Body of pancreas (tissue), 4 donors: ENCODE results near the gene NCOA1. TPM values are rescaled to one million over a fixed set of nuclear protein-coding genes. Genes with fewer than 3 reads are reported as not detected.

Experiments used
- ATAC-seq: fragments of 150-250 bp; one replicate; pipeline ENCODE4 v1.9.1; 2016
- DNase-seq, 4 donors: peaks; one replicate each; pipeline ENCODE4 v3.0.0-alpha.2; 2019
- H3K27ac ChIP-seq, 4 donors: fragments of 200-600 bp; sonication (generic); 1 replicate in 3 of 4; 2 replicates in 1 of 4; pipeline versions ENCODE4 v1.5.1 to v1.6.1; 2016 to 2019; ENCODE audit warnings: mild to moderate bottlenecking in 1 of 4, mixed read lengths in 1 of 4, moderate library complexity in 1 of 4
- H3K27me3 ChIP-seq, 2 donors: fragments of 200-600 bp; sonication (generic); one replicate each; pipeline ENCODE4 v1.6.0; 2016; ENCODE audit warnings: mild to moderate bottlenecking in 1 of 2
- H3K36me3 ChIP-seq, 2 donors: fragments of 200-600 bp; sonication (generic); replicated peaks in 1 of 2; 2 replicates each; pipeline ENCODE4 v1.5.1; 2016; ENCODE audit warnings: low read depth in 2 of 2; ENCODE audit not compliant: insufficient read depth in 1 of 2
- H3K4me1 ChIP-seq: fragments of 200-600 bp; sonication (generic); one replicate; pipeline ENCODE4 v1.6.0; 2016
- H3K4me3 ChIP-seq, 2 donors: fragments of 200-600 bp; sonication (generic); 1 replicate in 1 of 2; 2 replicates in 1 of 2; pipeline ENCODE4 v1.5.1; 2016 to 2019
- H3K9me3 ChIP-seq, 3 donors: fragments of 200-600 bp; sonication (generic); 1 replicate in 2 of 3; 2 replicates in 1 of 3; pipeline ENCODE4 v1.5.1; 2016
- POLR2A ChIP-seq, 3 donors: fragments of 450-650 bp; IDR thresholded peaks; one replicate each; pipeline ENCODE4 v1.6.1; 2016; ENCODE audit warnings: antibody characterized with exemption in 3 of 3, mild to moderate bottlenecking in 2 of 3
- WGBS, 2 donors: methylation state at CpG; one replicate each; pipeline ENCODE4 v1.1.5; 2017; 5-methylcytosine and 5-hydroxymethylcytosine counted together
- intact Hi-C: fragments of 100-400 bp; cut with DNase I; formaldehyde crosslinking; loops from one replicate; pipeline ENCODE4 v1.15.1; 2023
- total RNA-seq, 2 donors: library from RNA; depleted of rRNA; stranded (reverse); fragments of >200 nt; gene quantifications; one replicate each; pipeline ENCODE4 v1.1.0, GENCODE V29; 2016
- TF ChIP-seq, protein P1 (sequence below), 7 experiments: fragments of 450-650 bp in 4 of 7; fragments of 200-600 bp in 3 of 7; sonication (generic) in 3 of 7; IDR thresholded peaks; one replicate each; pipeline ENCODE4 v1.5.1; 2016 to 2019; ENCODE audit warnings: antibody characterized with exemption in 7 of 7

Gene NCOA1
- total RNA-seq, 2 donors from 2014 or later = 22.1 to 38.7 TPM

DNA sequence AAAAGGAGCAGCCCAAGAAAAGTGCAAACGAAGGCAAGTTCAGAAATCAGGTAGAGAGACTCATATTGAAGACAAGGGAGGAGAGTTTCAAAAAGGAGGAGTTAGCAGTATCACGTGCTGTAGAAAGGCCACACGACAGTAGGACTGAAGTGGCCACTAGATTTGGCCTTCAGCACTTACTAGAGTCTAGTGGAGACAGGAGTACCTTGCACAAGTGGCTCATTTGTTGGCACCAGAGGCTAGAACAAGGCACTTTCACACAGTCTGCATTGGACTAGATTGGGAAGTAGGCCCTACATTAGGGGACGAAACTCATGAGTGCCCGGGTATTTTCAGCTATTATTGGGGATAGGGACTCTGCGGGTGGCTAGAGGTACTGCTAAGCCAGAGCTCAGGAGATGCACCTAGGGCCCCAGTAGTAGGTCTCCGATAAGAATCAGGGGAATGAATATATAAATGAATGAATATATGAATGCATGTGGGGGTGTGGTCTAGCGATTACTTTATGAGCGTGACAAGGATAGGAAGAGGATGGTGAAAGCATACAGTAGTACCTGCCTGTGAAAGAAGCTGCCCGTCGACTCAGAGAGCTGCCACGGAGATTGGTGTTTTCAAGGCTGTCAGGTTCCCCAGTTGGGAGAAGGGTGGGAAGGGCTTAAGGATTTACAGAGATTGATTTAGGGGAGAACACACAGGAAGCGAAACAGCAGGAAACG is 1.4 kb upstream of the NCOA1 start:
- H3K27me3 ChIP-seq = no peaks in the 10 kb centered on the region
- DNase-seq (no peak), ATAC-seq (no peak)
- no peak for TF ChIP-seq POLR2A (IDR thresholded peaks at IDR 0.05)
- TF ChIP-seq, protein P1, sequence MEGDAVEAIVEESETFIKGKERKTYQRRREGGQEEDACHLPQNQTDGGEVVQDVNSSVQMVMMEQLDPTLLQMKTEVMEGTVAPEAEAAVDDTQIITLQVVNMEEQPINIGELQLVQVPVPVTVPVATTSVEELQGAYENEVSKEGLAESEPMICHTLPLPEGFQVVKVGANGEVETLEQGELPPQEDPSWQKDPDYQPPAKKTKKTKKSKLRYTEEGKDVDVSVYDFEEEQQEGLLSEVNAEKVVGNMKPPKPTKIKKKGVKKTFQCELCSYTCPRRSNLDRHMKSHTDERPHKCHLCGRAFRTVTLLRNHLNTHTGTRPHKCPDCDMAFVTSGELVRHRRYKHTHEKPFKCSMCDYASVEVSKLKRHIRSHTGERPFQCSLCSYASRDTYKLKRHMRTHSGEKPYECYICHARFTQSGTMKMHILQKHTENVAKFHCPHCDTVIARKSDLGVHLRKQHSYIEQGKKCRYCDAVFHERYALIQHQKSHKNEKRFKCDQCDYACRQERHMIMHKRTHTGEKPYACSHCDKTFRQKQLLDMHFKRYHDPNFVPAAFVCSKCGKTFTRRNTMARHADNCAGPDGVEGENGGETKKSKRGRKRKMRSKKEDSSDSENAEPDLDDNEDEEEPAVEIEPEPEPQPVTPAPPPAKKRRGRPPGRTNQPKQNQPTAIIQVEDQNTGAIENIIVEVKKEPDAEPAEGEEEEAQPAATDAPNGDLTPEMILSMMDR (IDR thresholded peaks at IDR 0.05) = no peak
- peak overlapping the region; percentile 19 to 84 (median 81) for H3K27ac ChIP-seq
- H3K36me3 ChIP-seq = no peaks in the 10 kb centered on the region
- peaks cover 44% of the 10 kb centered on the region for H3K4me1 ChIP-seq
- no peak overlapping the region for H3K4me3 ChIP-seq
- H3K9me3 ChIP-seq = no peaks in the 10 kb centered on the region
- intact Hi-C loops = no loop called here
- 71 to 80% methylated on average over 13 to 14 of the region's 14 CpGs for WGBS, 2 donors

DNA sequence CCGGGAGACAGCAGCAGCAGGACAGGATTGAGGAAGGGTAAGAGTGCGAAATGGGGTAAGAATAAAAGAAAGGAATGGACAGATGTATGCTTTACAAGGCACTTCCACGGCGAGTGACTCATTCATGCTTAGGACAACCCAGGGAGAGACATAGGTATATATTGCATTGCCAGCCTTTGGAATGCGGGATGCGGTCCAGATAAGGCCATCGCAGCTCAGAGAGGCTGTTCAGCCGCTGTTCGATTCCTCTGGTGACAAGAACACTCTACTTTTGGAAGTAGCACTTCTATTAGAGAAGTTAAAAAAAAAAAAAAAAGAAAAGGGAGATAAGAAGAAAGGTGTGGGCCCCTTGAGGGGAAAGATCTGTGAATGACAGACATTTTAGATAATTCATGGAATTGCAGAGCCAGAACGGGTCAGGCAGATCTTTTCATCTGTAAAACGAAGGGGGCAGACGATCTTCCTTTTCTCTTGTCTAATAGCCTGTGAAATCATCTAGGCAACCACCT is 819 bp upstream of the NCOA1 start:
- DNase-seq (peak; percentile 17 to 27 (median 20)), ATAC-seq (no peak)
- Histone ChIP-seq H3K4me1 (peaks cover 48% of the 10 kb centered on the region), H3K4me3 (peak overlapping the region in 1 of 2 donors; percentile 6), H3K36me3 (no peaks in the 10 kb centered on the region), H3K9me3 (no peaks in the 10 kb centered on the region), H3K27me3 (no peaks in the 10 kb centered on the region), H3K27ac (peak overlapping the region; percentile 79 to 89 (median 84))
- TF ChIP-seq POLR2A (IDR thresholded peaks at IDR 0.05) = no peak
- TF ChIP-seq, protein P1 (IDR thresholded peaks at IDR 0.05) = no peak
- intact Hi-C loops = no loop called here
- 30% methylated on average over 12 of the region's 12 CpGs for WGBS, 2 donors

DNA sequence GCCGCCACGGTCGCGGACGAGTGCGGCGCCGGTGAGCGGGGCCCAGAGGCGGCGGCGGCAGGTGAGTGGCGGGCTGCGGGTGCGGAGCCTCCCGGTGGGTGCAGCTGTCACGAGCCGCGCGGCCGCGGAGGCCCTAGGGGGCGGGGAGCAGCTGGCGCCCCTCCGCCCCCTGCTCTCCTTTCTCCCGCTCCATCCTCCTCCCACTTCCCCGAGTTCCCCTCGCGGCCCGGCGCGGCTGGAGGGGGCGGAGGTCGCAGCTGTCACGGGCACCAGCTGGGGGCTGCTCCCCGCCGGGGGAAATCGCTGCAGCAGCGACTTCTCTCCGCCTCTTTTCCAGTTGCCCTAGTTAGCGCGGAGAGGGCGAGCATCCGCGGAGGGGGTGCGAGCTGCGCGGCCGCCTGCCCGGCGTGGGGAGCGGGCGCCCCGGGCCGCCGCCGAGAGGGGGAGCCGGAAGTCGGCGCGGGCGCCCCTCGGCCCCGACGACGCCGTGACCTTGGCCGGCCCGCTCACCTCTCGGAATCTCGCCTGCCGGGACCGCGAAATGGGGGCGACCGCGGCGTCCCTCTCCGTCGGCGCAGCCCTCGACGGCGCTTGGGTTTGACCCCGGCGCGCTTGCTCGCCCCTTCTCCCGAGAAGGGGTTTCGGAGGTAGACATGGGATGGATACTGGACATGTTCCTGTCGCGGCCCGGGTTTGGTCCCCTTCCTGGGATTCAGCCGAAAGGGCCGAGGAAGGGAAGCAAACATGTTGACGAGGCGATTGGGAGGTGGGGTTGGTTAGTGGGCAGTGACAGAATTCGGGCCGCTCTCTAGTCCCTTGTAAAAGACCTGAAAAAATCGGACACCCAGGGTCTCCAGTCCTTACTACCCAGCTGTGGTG is 727 bp downstream of the NCOA1 start:
- no peaks in the 10 kb centered on the region for H3K9me3 ChIP-seq
- TF ChIP-seq POLR2A (IDR thresholded peaks at IDR 0.05) = no peak
- TF ChIP-seq, protein P1 (IDR thresholded peaks at IDR 0.05) = no peak
- H3K36me3 ChIP-seq = no peaks in the 10 kb centered on the region
- peak overlapping the region; percentile 79 to 89 (median 84) for H3K27ac ChIP-seq
- DNase-seq (peak; percentile 43 to 61 (median 48)), ATAC-seq (peak; percentile 38)
- H3K27me3 ChIP-seq = no peaks in the 10 kb centered on the region
- H3K4me1 ChIP-seq = peaks cover 45% of the 10 kb centered on the region
- WGBS, 2 donors = 0 to 1% methylated on average over 21 to 79 of the region's 100 CpGs
- intact Hi-C loops = no loop called here
- H3K4me3 ChIP-seq = peak overlapping the region; percentile 35 to 81

DNA sequence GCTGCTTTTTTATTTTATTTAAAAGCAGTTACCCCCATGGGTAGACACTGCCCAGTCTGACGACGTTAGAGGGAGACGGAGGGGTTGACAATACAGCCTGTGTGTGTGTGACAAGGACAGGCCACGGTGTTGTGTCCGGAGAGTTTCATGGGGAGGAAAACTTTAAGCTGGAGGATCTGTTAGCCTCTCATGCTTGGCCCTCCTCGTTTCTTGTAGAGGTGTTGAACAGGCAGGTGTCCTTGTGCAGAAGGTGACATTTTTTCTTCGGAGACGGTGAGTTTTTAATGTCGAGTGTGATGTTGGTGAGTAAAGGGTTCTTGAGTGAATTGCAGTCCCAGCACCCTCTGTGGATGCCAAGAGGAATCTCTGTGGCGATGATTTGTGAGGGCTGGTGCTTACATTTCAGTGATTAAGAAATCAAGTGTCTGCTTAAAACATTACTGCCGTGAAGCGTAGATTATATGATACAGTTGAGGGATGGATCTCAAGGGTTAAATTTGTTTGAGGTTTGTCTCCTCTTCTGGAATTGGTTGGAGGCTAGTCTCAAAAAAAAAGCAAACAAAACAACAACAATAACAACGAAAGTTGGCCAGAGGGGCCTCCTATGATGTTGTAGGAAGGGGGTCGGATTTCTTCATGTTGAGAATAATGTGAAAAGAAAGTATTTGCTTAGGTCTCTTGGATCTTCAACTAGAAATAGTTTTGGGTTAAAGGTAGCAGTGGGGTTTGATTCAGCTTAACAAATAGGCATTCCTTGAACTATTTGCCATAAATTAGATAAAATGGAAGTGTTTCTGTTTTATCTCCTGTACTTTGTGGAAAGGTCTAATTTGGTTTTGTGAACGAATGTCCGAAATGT is 1.6 kb downstream of the NCOA1 start:
- Histone ChIP-seq H3K9me3 (no peaks in the 10 kb centered on the region), H3K4me3 (peak overlapping the region; percentile 25 to 81), H3K4me1 (peaks cover 50% of the 10 kb centered on the region), H3K36me3 (no peaks in the 10 kb centered on the region), H3K27me3 (no peaks in the 10 kb centered on the region), H3K27ac (peak overlapping the region; percentile 79 to 89 (median 84))
- DNase-seq (peak in 2 of 4 donors; percentile 13 to 18), ATAC-seq (no peak)
- intact Hi-C loops = no loop called here
- WGBS, 2 donors = 10 to 13% methylated on average over 16 of the region's 16 CpGs
- TF ChIP-seq, protein P1 (IDR thresholded peaks at IDR 0.05) = no peak
- TF ChIP-seq POLR2A (IDR thresholded peaks at IDR 0.05) = peak in 1 of 3 donors; percentile 11
